Skin of body (tissue), 2 donors: ENCODE data around the gene ANKRD13B. TPM values are rescaled to one million over a fixed set of nuclear protein-coding genes. Genes with fewer than 3 reads are reported as not detected.

Source experiments
- DNase-seq: peaks from one replicate; lab custom pipeline; 2025; lab: John Stamatoyannopoulos, UW
- total RNA-seq: library from RNA; depleted of rRNA; stranded (reverse); fragments of >200 nt; gene quantifications from one replicate; pipeline ENCODE4 v1.2.3, GENCODE V29; 2014

ANKRD13B gene
- total RNA-seq, 1 donor from 2014 or later: 8.0 TPM

GRCh38 chr17:29581583-29582253 lies 11.2 kb upstream of the ANKRD13B start:
- no peak for DNase-seq

- DNase-seq: no peak
These were observed 10.6 kb upstream of the ANKRD13B start for GRCh38 chr17:29582254-29582765.

GRCh38 chr17:29582772-29583171 lies 10.2 kb upstream of the ANKRD13B start:
- no peak for DNase-seq

GRCh38 chr17:29583324-29584248 lies 9.3 kb upstream of the ANKRD13B start:
- DNase-seq: no peak

- no peak for DNase-seq
These were observed 8.4 kb upstream of the ANKRD13B start for GRCh38 chr17:29584452-29585079.

GRCh38 chr17:29585080-29585751 lies 7.7 kb upstream of the ANKRD13B start:
- DNase-seq: no peak

GRCh38 chr17:29586676-29587469 lies 6.1 kb upstream of the ANKRD13B start:
- DNase-seq: no peak

GRCh38 chr17:29587591-29587990 lies 5.3 kb upstream of the ANKRD13B start:
- no peak for DNase-seq

GRCh38 chr17:29588017-29588561 lies 4.8 kb upstream of the ANKRD13B start:
- no peak for DNase-seq

GRCh38 chr17:29588562-29589411 lies 4.1 kb upstream of the ANKRD13B start:
- no peak for DNase-seq

- DNase-seq: peak; percentile 62
These were observed 3.2 kb upstream of the ANKRD13B start, which contains the start of gene GIT1 for GRCh38 chr17:29589524-29590410. TSS of gene GIT1 (minus strand) at chr17:29589648. CDS start at chr17:29589378, 270 bp downstream.

- no peak for DNase-seq
These were observed 2.4 kb upstream of the ANKRD13B start for GRCh38 chr17:29590411-29591145.

GRCh38 chr17:29591146-29591736 lies 1.7 kb upstream of the ANKRD13B start:
- DNase-seq: no peak

- DNase-seq: peak; percentile 79
These were observed 959 bp upstream of the ANKRD13B start for GRCh38 chr17:29591737-29592608.

- no peak for DNase-seq
These were observed 923 bp downstream of the ANKRD13B start for GRCh38 chr17:29593591-29594518.
